ENCODE data around the gene FADS6.
"Not testable (repeated sequence)": the region's sequence is repeated elsewhere in the genome, so short reads cannot be mapped to it uniquely, and the experiment has no call there.

- TF ChIP-seq, protein P1, sequence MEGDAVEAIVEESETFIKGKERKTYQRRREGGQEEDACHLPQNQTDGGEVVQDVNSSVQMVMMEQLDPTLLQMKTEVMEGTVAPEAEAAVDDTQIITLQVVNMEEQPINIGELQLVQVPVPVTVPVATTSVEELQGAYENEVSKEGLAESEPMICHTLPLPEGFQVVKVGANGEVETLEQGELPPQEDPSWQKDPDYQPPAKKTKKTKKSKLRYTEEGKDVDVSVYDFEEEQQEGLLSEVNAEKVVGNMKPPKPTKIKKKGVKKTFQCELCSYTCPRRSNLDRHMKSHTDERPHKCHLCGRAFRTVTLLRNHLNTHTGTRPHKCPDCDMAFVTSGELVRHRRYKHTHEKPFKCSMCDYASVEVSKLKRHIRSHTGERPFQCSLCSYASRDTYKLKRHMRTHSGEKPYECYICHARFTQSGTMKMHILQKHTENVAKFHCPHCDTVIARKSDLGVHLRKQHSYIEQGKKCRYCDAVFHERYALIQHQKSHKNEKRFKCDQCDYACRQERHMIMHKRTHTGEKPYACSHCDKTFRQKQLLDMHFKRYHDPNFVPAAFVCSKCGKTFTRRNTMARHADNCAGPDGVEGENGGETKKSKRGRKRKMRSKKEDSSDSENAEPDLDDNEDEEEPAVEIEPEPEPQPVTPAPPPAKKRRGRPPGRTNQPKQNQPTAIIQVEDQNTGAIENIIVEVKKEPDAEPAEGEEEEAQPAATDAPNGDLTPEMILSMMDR (IDR thresholded peaks at IDR 0.05): not testable (repeated sequence)
- not testable (repeated sequence) for TF ChIP-seq ZFX (IDR thresholded peaks at IDR 0.05; ENCODE audit: borderline replicate concordance)
These were observed 18.0 kb upstream of the FADS6 start for GRCh38 chr17:74911423-74911822.
